OCI-LY7 (cell line): ENCODE measurements around the gene CCBE1. TPM values are rescaled to one million over a fixed set of nuclear protein-coding genes. Genes with fewer than 3 reads are reported as not detected.
A peak's percentile ranks its signal among the peaks of the same experiment; 100 is the strongest.

Experiments
- BruUV-seq: library from RNA; stranded (reverse); fragments of 400-500 nt; replicated peaks from 2 replicates; lab custom pipeline; 2021; lab: Mats Ljungman, UMichigan
- CTCF ChIA-PET: fragments of 300-600 bp; sonication (Branson Sonifier 250); formaldehyde crosslinking; loops from one replicate; lab custom pipeline; 2022; ENCODE audit warnings: antibody characterized with exemption; ENCODE audit not compliant: unreplicated experiment; lab: Charles Lee
- POLR2A ChIA-PET: fragments of 300-600 bp; sonication (Branson Sonifier 250); formaldehyde crosslinking; loops from one replicate; lab custom pipeline; 2022; ENCODE audit warnings: antibody characterized with exemption; lab: Charles Lee
- DNase-seq: peaks from one replicate; pipeline ENCODE4 v3.0.0-alpha.2; 2015; ENCODE audit warnings: low spot score
- H2AFZ ChIP-seq: fragments of 200-600 bp; sonication (generic), shearing (Covaris generic); 2 replicates; pipeline ENCODE4 v1.6.1; 2014; ENCODE audit warnings: mild to moderate bottlenecking, antibody characterized with exemption, low read length, moderate library complexity
- H3K27ac ChIP-seq: fragments of 200-600 bp; sonication (generic); 2 replicates; pipeline ENCODE4 v1.5.1; 2014; ENCODE audit warnings: mixed run types, low read depth, mild to moderate bottlenecking, moderate library complexity, low read length, inconsistent platforms; ENCODE audit not compliant: poor library complexity, severe bottlenecking
- H3K36me3 ChIP-seq: fragments of 200-600 bp; sonication (generic); 2 replicates; pipeline ENCODE4 v1.6.1; 2014; ENCODE audit warnings: mild to moderate bottlenecking, antibody characterized with exemption, low read length, moderate library complexity, mixed read lengths; ENCODE audit not compliant: insufficient read depth
- H3K4me1 ChIP-seq: fragments of 200-600 bp; sonication (generic); 2 replicates; pipeline ENCODE4 v1.5.1; 2014; ENCODE audit warnings: mild to moderate bottlenecking, low read length; ENCODE audit not compliant: insufficient read depth, poor library complexity, severe bottlenecking
- H3K4me2 ChIP-seq: fragments of 200-600 bp; sonication (generic); 2 replicates; pipeline ENCODE4 v1.6.1; 2014; ENCODE audit warnings: mild to moderate bottlenecking, low read length
- H3K4me3 ChIP-seq: fragments of 200-600 bp; sonication (generic); 2 replicates; pipeline ENCODE4 v1.5.1; 2014; ENCODE audit warnings: mild to moderate bottlenecking, low read depth, low read length; ENCODE audit not compliant: poor library complexity, severe bottlenecking
- H3K79me2 ChIP-seq: fragments of 200-600 bp; sonication (generic); 2 replicates; pipeline ENCODE4 v1.6.1; 2016; ENCODE audit warnings: low read depth, mild to moderate bottlenecking, low read length, moderate library complexity, mixed read lengths; ENCODE audit not compliant: insufficient read depth
- H3K9me2 ChIP-seq: fragments of 200-600 bp; sonication (generic); 2 replicates; pipeline ENCODE4 v1.6.1; 2016; ENCODE audit warnings: mild to moderate bottlenecking, low read length, mixed read lengths; ENCODE audit not compliant: insufficient read depth
- H3K9me3 ChIP-seq: fragments of 200-600 bp; sonication (generic); 2 replicates; pipeline ENCODE4 v1.6.1; 2014; ENCODE audit warnings: mild to moderate bottlenecking, mixed run types, low read length, mixed read lengths
- H4K20me1 ChIP-seq: fragments of 200-600 bp; sonication (generic); 2 replicates; pipeline ENCODE4 v1.6.1; 2014; ENCODE audit warnings: mild to moderate bottlenecking, antibody characterized with exemption, low read length, moderate library complexity, mixed read lengths; ENCODE audit not compliant: insufficient read depth
- EZH2phosphoT487 ChIP-seq: fragments of 200-600 bp; sonication (generic); IDR thresholded peaks from 2 replicates; pipeline ENCODE4 v1.6.1; 2018; ENCODE audit warnings: low read depth, borderline replicate concordance, mild to moderate bottlenecking, mixed run types, antibody characterized with exemption, low read length, moderate library complexity, mixed read lengths
- intact Hi-C: fragments of 100-400 bp; cut with micrococcal nuclease; formaldehyde crosslinking; loops from one replicate; pipeline ENCODE4 v1.10.0; 2022; ENCODE audit not compliant: unreplicated experiment
- total RNA-seq, 2 experiments: library from RNA; depleted of rRNA in 1 of 2; stranded (reverse); fragments of >200 nt in 1 of 2; shearing (Covaris generic) in 1 of 2; gene quantifications; 2 replicates each; pipeline ENCODE4 v1.2.3, GENCODE V29; 2014 to 2022
- TF ChIP-seq, protein P1 (sequence below): fragments of 200-600 bp; sonication (generic); conservative IDR thresholded peaks from 2 replicates; pipeline ENCODE4 v1.5.1; 2014; ENCODE audit warnings: mild to moderate bottlenecking, antibody characterized with exemption, low read length, moderate library complexity, mixed read lengths

Gene CCBE1
- total RNA-seq, 2 experiments from 2014 or later = 0.16 to 0.70 TPM

DNA sequence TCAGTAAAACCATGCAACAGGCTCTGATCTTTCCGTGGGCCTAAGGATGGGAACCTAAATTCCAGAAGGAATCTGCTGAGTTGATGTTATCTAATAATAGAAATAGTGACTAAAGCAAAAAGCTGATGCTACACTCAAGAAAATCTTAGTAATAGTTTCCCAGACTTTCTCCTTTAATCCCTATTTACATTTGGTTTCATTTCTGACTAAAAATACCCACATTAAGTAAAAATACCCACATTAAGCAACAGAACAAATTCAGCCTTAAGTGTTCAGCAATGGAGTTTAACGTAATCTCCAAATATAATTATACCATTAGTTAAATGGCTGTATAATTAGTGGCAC, 50.3 kb downstream of the CCBE1 start:
- no peaks in the 10 kb centered on the region for H3K79me2 ChIP-seq
- ChIA-PET CTCF (no interaction called here), POLR2A (no interaction called here)
- BruUV-seq = no TSS peak
- H3K9me2 ChIP-seq = no peaks in the 10 kb centered on the region
- intact Hi-C loops = no loop called here
- DNase-seq = no peak
- H3K36me3 ChIP-seq = no peaks in the 10 kb centered on the region
- H3K4me2 ChIP-seq = no peak overlapping the region
- H2AFZ ChIP-seq = no peak overlapping the region
- TF ChIP-seq, protein P1, sequence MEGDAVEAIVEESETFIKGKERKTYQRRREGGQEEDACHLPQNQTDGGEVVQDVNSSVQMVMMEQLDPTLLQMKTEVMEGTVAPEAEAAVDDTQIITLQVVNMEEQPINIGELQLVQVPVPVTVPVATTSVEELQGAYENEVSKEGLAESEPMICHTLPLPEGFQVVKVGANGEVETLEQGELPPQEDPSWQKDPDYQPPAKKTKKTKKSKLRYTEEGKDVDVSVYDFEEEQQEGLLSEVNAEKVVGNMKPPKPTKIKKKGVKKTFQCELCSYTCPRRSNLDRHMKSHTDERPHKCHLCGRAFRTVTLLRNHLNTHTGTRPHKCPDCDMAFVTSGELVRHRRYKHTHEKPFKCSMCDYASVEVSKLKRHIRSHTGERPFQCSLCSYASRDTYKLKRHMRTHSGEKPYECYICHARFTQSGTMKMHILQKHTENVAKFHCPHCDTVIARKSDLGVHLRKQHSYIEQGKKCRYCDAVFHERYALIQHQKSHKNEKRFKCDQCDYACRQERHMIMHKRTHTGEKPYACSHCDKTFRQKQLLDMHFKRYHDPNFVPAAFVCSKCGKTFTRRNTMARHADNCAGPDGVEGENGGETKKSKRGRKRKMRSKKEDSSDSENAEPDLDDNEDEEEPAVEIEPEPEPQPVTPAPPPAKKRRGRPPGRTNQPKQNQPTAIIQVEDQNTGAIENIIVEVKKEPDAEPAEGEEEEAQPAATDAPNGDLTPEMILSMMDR = no peak
- TF ChIP-seq EZH2phosphoT487 = no peak
- H4K20me1 ChIP-seq = no peaks in the 10 kb centered on the region
- no peak overlapping the region for H3K27ac ChIP-seq
- no peak overlapping the region for H3K4me3 ChIP-seq
- no peaks in the 10 kb centered on the region for H3K9me3 ChIP-seq
- H3K4me1 ChIP-seq = no peaks in the 10 kb centered on the region

DNA sequence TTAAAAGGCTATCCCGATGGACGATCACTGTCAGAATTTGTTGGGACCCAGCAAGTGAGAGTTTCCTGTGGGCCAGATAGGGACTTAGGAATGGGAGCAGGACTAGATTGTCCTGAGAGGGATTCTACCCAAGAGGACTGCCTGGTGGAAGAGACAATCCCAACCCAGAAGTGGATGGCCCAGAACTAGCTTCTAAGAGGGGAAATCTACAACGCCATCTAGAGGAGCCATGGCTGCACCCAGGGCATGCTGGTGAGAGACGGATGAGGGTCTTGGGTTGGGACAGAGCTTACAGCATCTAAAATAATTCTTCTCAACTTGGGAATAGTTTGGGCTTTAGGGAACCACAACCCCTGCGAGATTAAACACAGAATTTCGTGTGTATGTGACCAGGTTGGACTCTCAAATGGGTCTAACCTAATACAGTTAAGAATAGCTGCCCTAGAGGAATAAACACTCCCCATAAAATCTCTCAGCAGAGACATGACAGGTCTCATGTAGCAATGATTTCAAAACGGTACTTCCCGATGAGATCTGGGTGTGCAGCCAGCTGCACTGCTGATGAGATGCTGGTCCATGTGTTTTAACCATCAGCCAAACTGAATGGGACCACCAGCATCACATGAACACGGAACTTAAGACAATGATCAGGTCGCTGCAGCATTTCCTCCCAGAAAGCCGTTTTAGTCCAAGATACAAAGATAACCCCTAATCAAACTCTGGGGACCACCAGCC, 50.8 kb downstream of the CCBE1 start:
- Histone ChIP-seq H4K20me1 (no peaks in the 10 kb centered on the region), H3K4me1 (no peaks in the 10 kb centered on the region), H3K4me2 (no peak overlapping the region), H2AFZ (no peak overlapping the region), H3K9me2 (no peaks in the 10 kb centered on the region), H3K27ac (no peak overlapping the region), H3K36me3 (no peaks in the 10 kb centered on the region), H3K9me3 (no peaks in the 10 kb centered on the region), H3K79me2 (no peaks in the 10 kb centered on the region), H3K4me3 (no peak overlapping the region)
- no peak for DNase-seq
- intact Hi-C loops = no loop called here
- TF ChIP-seq, protein P1 = 0 out of 2 replicates have a peak, but pooled peaks have one; percentile 21
- TF ChIP-seq EZH2phosphoT487 = no peak
- POLR2A ChIA-PET = no interaction called here
- CTCF ChIA-PET = no interaction called here
- no TSS peak for BruUV-seq

DNA sequence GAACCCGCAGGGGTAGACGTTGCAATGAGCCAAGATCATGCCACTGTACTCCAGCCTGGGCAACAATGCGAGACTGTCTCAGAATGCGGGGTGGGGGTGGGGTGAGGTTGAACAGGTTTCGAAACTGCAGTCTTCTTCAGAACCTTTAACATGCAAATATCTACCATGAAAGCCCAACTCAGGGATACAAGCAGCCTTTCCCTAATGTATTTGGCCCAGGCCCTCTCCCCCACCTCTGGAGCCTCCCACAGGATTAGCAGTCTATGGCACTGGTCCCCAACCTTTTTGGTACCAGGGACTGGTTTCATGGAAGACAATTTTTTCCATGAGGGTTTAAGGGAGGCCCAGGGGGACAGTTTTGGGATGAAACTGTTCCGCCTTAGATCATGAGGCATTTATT, 53.5 kb downstream of the CCBE1 start:
- no peaks in the 10 kb centered on the region for H3K4me1 ChIP-seq
- H4K20me1 ChIP-seq = no peaks in the 10 kb centered on the region
- H3K9me3 ChIP-seq = no peaks in the 10 kb centered on the region
- no peak overlapping the region for H2AFZ ChIP-seq
- H3K79me2 ChIP-seq = no peaks in the 10 kb centered on the region
- TF ChIP-seq, protein P1 = no peak
- TF ChIP-seq EZH2phosphoT487 = no peak
- BruUV-seq = no TSS peak
- ChIA-PET CTCF (no interaction called here), POLR2A (no interaction called here)
- no peak overlapping the region for H3K4me3 ChIP-seq
- intact Hi-C loops = no loop called here
- H3K9me2 ChIP-seq = no peaks in the 10 kb centered on the region
- no peak for DNase-seq
- no peaks in the 10 kb centered on the region for H3K36me3 ChIP-seq
- no peak overlapping the region for H3K4me2 ChIP-seq
- H3K27ac ChIP-seq = no peak overlapping the region
